Memory B cell (primary cell): Measurements from ENCODE around the gene TDRD12.
A peak's percentile ranks its signal among the peaks of the same experiment; 100 is the strongest.

Experiments used
- ATAC-seq: fragments of 150-1000 bp; cut with Tn5 transposase; 2 replicates; pipeline ENCODE4 v1.10.0; 2021; ENCODE audit warnings: low read depth, mild to moderate bottlenecking, moderate library complexity
- DNase-seq, 2 donors: peaks; one replicate each; pipeline ENCODE4 v3.0.0; 2022; ENCODE audit warnings: low spot score in 2 of 2
- H3K27ac Mint-ChIP-seq: one replicate; pipeline ENCODE4 v1.8.0; 2022; ENCODE audit warnings: mild to moderate bottlenecking, moderate library complexity, mixed read lengths
- H3K27me3 Mint-ChIP-seq: one replicate; pipeline ENCODE4 v1.8.0; 2022; ENCODE audit warnings: mixed read lengths
- H3K36me3 Mint-ChIP-seq: one replicate; pipeline ENCODE4 v1.8.0; 2022; ENCODE audit warnings: mild to moderate bottlenecking, mixed read lengths
- H3K4me1 Mint-ChIP-seq: one replicate; pipeline ENCODE4 v1.8.0; 2022; ENCODE audit warnings: mixed read lengths
- H3K4me3 Mint-ChIP-seq: one replicate; pipeline ENCODE4 v1.8.0; 2022; ENCODE audit warnings: mild to moderate bottlenecking, moderate library complexity, mixed read lengths
- H3K9me3 Mint-ChIP-seq: one replicate; pipeline ENCODE4 v1.8.0; 2022; ENCODE audit warnings: mixed read lengths

Gene TDRD12

GRCh38 chr19:32719611-32720059 is at the start of gene TDRD12:
TSS of gene TDRD12 (plus strand) at chr19:32719767. CDS start at chr19:32720073, 306 bp downstream.
- Mint-ChIP-seq H3K4me3 (no peak within 1 kb of the TSS), H3K27me3 (no peaks in the 10 kb centered on the region), H3K36me3 (peaks cover 12% of the 10 kb centered on the region), H3K4me1 (no peaks in the 10 kb centered on the region), H3K9me3 (no peaks in the 10 kb centered on the region), H3K27ac (no peak within 1 kb of the TSS)
- DNase-seq (no peak), ATAC-seq (no peak)

GRCh38 chr19:32671883-32672593 is 47.5 kb upstream of the TDRD12 start:
- no peak overlapping the region for H3K4me3 Mint-ChIP-seq
- H3K27ac Mint-ChIP-seq = no peak overlapping the region
- no peak for DNase-seq
- ATAC-seq = no peak
- H3K36me3 Mint-ChIP-seq = no peaks in the 10 kb centered on the region
- H3K9me3 Mint-ChIP-seq = no peaks in the 10 kb centered on the region
- peaks cover 2% of the 10 kb centered on the region for H3K27me3 Mint-ChIP-seq
- H3K4me1 Mint-ChIP-seq = peaks cover 21% of the 10 kb centered on the region

GRCh38 chr19:32672841-32673240 is 46.7 kb upstream of the TDRD12 start:
- Mint-ChIP-seq H3K4me1 (peaks cover 23% of the 10 kb centered on the region), H3K27me3 (peaks cover 4% of the 10 kb centered on the region), H3K4me3 (peak overlapping the region; percentile 15), H3K27ac (no peak overlapping the region), H3K9me3 (no peaks in the 10 kb centered on the region), H3K36me3 (no peaks in the 10 kb centered on the region)
- ATAC-seq = no peak
- no peak for DNase-seq

- Mint-ChIP-seq H3K4me1 (peaks cover 23% of the 10 kb centered on the region), H3K9me3 (no peaks in the 10 kb centered on the region), H3K27me3 (peaks cover 4% of the 10 kb centered on the region), H3K4me3 (no peak overlapping the region), H3K36me3 (no peaks in the 10 kb centered on the region), H3K27ac (peak overlapping the region; percentile 72)
- ATAC-seq = no peak
- DNase-seq = no peak
These were observed 46.0 kb upstream of the TDRD12 start for GRCh38 chr19:32673573-32673972.

GRCh38 chr19:32674153-32674930 is 45.2 kb upstream of the TDRD12 start:
- Mint-ChIP-seq H3K4me3 (peak overlapping the region; percentile 91), H3K27me3 (peaks cover 4% of the 10 kb centered on the region), H3K27ac (peak overlapping the region; percentile 72), H3K9me3 (no peaks in the 10 kb centered on the region), H3K4me1 (peaks cover 20% of the 10 kb centered on the region), H3K36me3 (no peaks in the 10 kb centered on the region)
- DNase-seq (no peak), ATAC-seq (no peak)

- H3K27ac Mint-ChIP-seq = peak within 1 kb of the TSS; percentile 75
- peaks cover 4% of the 10 kb centered on the region for H3K27me3 Mint-ChIP-seq
- no peaks in the 10 kb centered on the region for H3K9me3 Mint-ChIP-seq
- DNase-seq (peak; percentile 97 to 99), ATAC-seq (peak; percentile 92)
- H3K4me3 Mint-ChIP-seq = peak within 1 kb of the TSS; percentile 94
- H3K36me3 Mint-ChIP-seq = no peaks in the 10 kb centered on the region
- peaks cover 18% of the 10 kb centered on the region for H3K4me1 Mint-ChIP-seq
These were observed 44.4 kb upstream of the TDRD12 start, which contains the start of gene ANKRD27 for GRCh38 chr19:32674931-32675719. TSS of gene ANKRD27 (minus strand) at chr19:32675180. CDS start at chr19:32659015, 16,165 bp downstream.

- Mint-ChIP-seq H3K27me3 (peaks cover 4% of the 10 kb centered on the region), H3K36me3 (no peaks in the 10 kb centered on the region), H3K4me3 (peak within 1 kb of the TSS; percentile 94), H3K9me3 (no peaks in the 10 kb centered on the region), H3K27ac (peak within 1 kb of the TSS; percentile 75), H3K4me1 (peaks cover 18% of the 10 kb centered on the region)
- DNase-seq (peak; percentile 33 to 63), ATAC-seq (peak; percentile 26)
These were observed 43.8 kb upstream of the TDRD12 start, which contains the start of gene RGS9BP for GRCh38 chr19:32675720-32676185. TSS of gene RGS9BP (plus strand) at chr19:32675848. CDS start at chr19:32676264, 416 bp downstream.

- Mint-ChIP-seq H3K4me3 (peak overlapping the region; percentile 94), H3K27me3 (peaks cover 4% of the 10 kb centered on the region), H3K9me3 (no peaks in the 10 kb centered on the region), H3K36me3 (no peaks in the 10 kb centered on the region), H3K27ac (peak overlapping the region; percentile 75), H3K4me1 (peaks cover 18% of the 10 kb centered on the region)
- DNase-seq (peak in 1 of 2 donors; percentile 33), ATAC-seq (no peak)
These were observed 43.2 kb upstream of the TDRD12 start for GRCh38 chr19:32676186-32676894.

- H3K9me3 Mint-ChIP-seq = no peaks in the 10 kb centered on the region
- DNase-seq (no peak), ATAC-seq (no peak)
- H3K4me1 Mint-ChIP-seq = peaks cover 18% of the 10 kb centered on the region
- no peak overlapping the region for H3K27ac Mint-ChIP-seq
- H3K4me3 Mint-ChIP-seq = peak overlapping the region; percentile 39
- peaks cover 4% of the 10 kb centered on the region for H3K27me3 Mint-ChIP-seq
- H3K36me3 Mint-ChIP-seq = no peaks in the 10 kb centered on the region
These were observed 42.6 kb upstream of the TDRD12 start for GRCh38 chr19:32676895-32677359.

- H3K4me3 Mint-ChIP-seq = peak overlapping the region; percentile 39
- H3K36me3 Mint-ChIP-seq = no peaks in the 10 kb centered on the region
- no peaks in the 10 kb centered on the region for H3K9me3 Mint-ChIP-seq
- H3K27me3 Mint-ChIP-seq = peaks cover 5% of the 10 kb centered on the region
- H3K4me1 Mint-ChIP-seq = peaks cover 15% of the 10 kb centered on the region
- DNase-seq (no peak), ATAC-seq (no peak)
- H3K27ac Mint-ChIP-seq = no peak overlapping the region
These were observed 41.9 kb upstream of the TDRD12 start for GRCh38 chr19:32677657-32678056.

GRCh38 chr19:32680986-32681385 is 38.6 kb upstream of the TDRD12 start:
- H3K4me3 Mint-ChIP-seq = no peak overlapping the region
- peaks cover 4% of the 10 kb centered on the region for H3K27me3 Mint-ChIP-seq
- no peak for ATAC-seq

GRCh38 chr19:32682317-32682716 is 37.2 kb upstream of the TDRD12 start:
- ATAC-seq (no peak), DNase-seq (no peak)
- no peak overlapping the region for H3K27ac Mint-ChIP-seq
- no peak overlapping the region for H3K4me3 Mint-ChIP-seq
- H3K27me3 Mint-ChIP-seq = peaks cover 4% of the 10 kb centered on the region
- no peaks in the 10 kb centered on the region for H3K36me3 Mint-ChIP-seq
- peaks cover 2% of the 10 kb centered on the region for H3K4me1 Mint-ChIP-seq
- H3K9me3 Mint-ChIP-seq = no peaks in the 10 kb centered on the region

More at GRCh38 chr19:32680986-32681385, 38.6 kb upstream of the TDRD12 start:
- Mint-ChIP-seq H3K27ac (no peak overlapping the region), H3K36me3 (no peaks in the 10 kb centered on the region), H3K9me3 (no peaks in the 10 kb centered on the region), H3K4me1 (peaks cover 2% of the 10 kb centered on the region)
- DNase-seq = no peak
